SK-N-SH (cell line): ENCODE measurements around the gene SLAIN1.

Experiments used
- CTCF ChIP-seq: fragments of 200-600 bp; sonication (generic); IDR thresholded peaks from 2 replicates; pipeline ENCODE4 v1.6.1; 2017; ENCODE audit warnings: antibody characterized with exemption, mild to moderate bottlenecking, moderate library complexity
- REST ChIP-seq: IDR thresholded peaks from 2 replicates; pipeline ENCODE4 v1.6.1; 2012; ENCODE audit warnings: mild to moderate bottlenecking, low read depth, low read length, moderate library complexity
- TF ChIP-seq, protein P1 (sequence below): fragments of 150-350 bp; IDR thresholded peaks from 2 replicates; pipeline ENCODE4 v1.6.1; 2017; ENCODE audit warnings: antibody characterized with exemption, low read length, low read depth, borderline replicate concordance

DNA sequence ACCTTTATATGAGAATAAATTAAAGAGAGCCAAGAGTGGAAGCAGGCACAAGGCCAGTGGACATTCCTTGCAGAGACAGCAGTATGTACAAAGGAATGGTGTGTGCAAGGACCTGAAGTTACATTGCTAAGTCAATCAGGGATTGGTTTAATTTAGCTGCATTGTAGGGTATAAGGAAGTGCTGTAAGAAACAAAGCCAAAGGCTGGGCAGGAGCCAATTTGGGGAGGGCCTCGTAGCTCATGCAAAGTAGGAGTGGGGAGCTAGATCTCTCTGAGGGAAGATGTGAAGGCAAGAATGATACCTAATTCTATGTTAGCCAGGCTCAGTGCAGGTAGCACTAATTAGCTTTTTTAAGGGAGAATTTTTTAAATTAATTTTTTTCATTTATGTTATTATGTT is 76.7 kb downstream of the SLAIN1 start:
- TF ChIP-seq REST: no peak
- no peak for TF ChIP-seq CTCF
- TF ChIP-seq, protein P1, sequence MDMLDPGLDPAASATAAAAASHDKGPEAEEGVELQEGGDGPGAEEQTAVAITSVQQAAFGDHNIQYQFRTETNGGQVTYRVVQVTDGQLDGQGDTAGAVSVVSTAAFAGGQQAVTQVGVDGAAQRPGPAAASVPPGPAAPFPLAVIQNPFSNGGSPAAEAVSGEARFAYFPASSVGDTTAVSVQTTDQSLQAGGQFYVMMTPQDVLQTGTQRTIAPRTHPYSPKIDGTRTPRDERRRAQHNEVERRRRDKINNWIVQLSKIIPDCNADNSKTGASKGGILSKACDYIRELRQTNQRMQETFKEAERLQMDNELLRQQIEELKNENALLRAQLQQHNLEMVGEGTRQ: no peak
